Cardiac septum (tissue), 1 donor: ENCODE results near the gene KRTAP4-12. TPM values are rescaled to one million over a fixed set of nuclear protein-coding genes. Genes with fewer than 3 reads are reported as not detected.
"Not testable (repeated sequence)": the region's sequence is repeated elsewhere in the genome, so short reads cannot be mapped to it uniquely, and the experiment has no call there.

Source experiments
- DNase-seq: peaks from one replicate; pipeline ENCODE4 v3.0.0-alpha.2; 2020; ENCODE audit warnings: low spot score
- intact Hi-C: fragments of 100-400 bp; cut with DNase I; formaldehyde crosslinking; loops from one replicate; pipeline ENCODE4 v1.14.0; 2022
- long read RNA-seq: library from polyadenylated mRNA; unstranded; transcript quantifications from one replicate; pipeline ENCODE4 v2.0.0, GENCODE V29; 2021
- total RNA-seq: library from RNA; stranded (reverse); fragmentation: NEBNext Ultra II Directional; extraction: Animal tissue kit (Norgen Biotek cat#: 25700); gene quantifications from one replicate; pipeline ENCODE4 v1.2.1, GENCODE V29; 2021
- donor health status: DM: no; HTN: no; CAD: no.

The KRTAP4-12 gene
- not detected for total RNA-seq
- long read RNA-seq, result 0 reads

GRCh38 chr17:41123991-41124371, at the start of gene KRTAP4-12:
KRTAP4-12 (minus strand) TSS chr17:41124182; CDS start chr17:41124122, 60 bp downstream.
- intact Hi-C loops, DNase-seq: not testable (repeated sequence)

GRCh38 chr17:41171886-41172285, 47.9 kb upstream of the KRTAP4-12 start:
- intact Hi-C loops, result no loop called here
- DNase-seq, result no peak

GRCh38 chr17:41168121-41168520, 44.1 kb upstream of the KRTAP4-12 start, which contains the start of gene KRTAP4-3:
KRTAP4-3 (minus strand) TSS chr17:41168221; CDS start chr17:41168172, 49 bp downstream.
- intact Hi-C loops, result no loop called here
- DNase-seq, result no peak

- no peak for DNase-seq
- intact Hi-C loops, result no loop called here
These were observed 43.6 kb upstream of the KRTAP4-12 start for GRCh38 chr17:41167561-41167960.

- DNase-seq, result no peak
- intact Hi-C loops, result no loop called here
These were observed 39.8 kb upstream of the KRTAP4-12 start for GRCh38 chr17:41163828-41164227.

GRCh38 chr17:41160648-41161047, 36.7 kb upstream of the KRTAP4-12 start, which contains the start of gene KRTAP4-4:
KRTAP4-4 (minus strand) TSS chr17:41160748; CDS start chr17:41160691, 57 bp downstream.
- DNase-seq, result no peak
- intact Hi-C loops, result no loop called here

- DNase-seq, intact Hi-C loops: not testable (repeated sequence)
These were observed 36.2 kb upstream of the KRTAP4-12 start for GRCh38 chr17:41160190-41160589.

GRCh38 chr17:41153856-41154255, 29.9 kb upstream of the KRTAP4-12 start:
- intact Hi-C loops, result no loop called here
- DNase-seq, result no peak

- intact Hi-C loops, result no loop called here
- no peak for DNase-seq
These were observed 27.5 kb upstream of the KRTAP4-12 start for GRCh38 chr17:41151525-41151924.

- intact Hi-C loops, result no loop called here
- no peak for DNase-seq
These were observed 26.0 kb upstream of the KRTAP4-12 start for GRCh38 chr17:41150026-41150425.

- intact Hi-C loops, result no loop called here
- no peak for DNase-seq
These were observed 25.6 kb upstream of the KRTAP4-12 start, which contains the start of gene KRTAP4-5 for GRCh38 chr17:41149652-41149985. KRTAP4-5 (minus strand) TSS chr17:41149825; CDS start chr17:41149767, 58 bp downstream.

GRCh38 chr17:41148971-41149651, 25.1 kb upstream of the KRTAP4-12 start:
- DNase-seq, intact Hi-C loops: not testable (repeated sequence)

GRCh38 chr17:41147531-41148204, 23.7 kb upstream of the KRTAP4-12 start:
- DNase-seq, result no peak
- intact Hi-C loops, result no loop called here

- intact Hi-C loops, result no loop called here
- no peak for DNase-seq
These were observed 21.3 kb upstream of the KRTAP4-12 start for GRCh38 chr17:41145261-41145660.

GRCh38 chr17:41144846-41145245, 20.9 kb upstream of the KRTAP4-12 start:
- intact Hi-C loops, result no loop called here
- no peak for DNase-seq

- no peak for DNase-seq
- intact Hi-C loops, result no loop called here
These were observed 17.4 kb upstream of the KRTAP4-12 start for GRCh38 chr17:41141361-41141760.

- intact Hi-C loops, result no loop called here
- no peak for DNase-seq
These were observed 16.6 kb upstream of the KRTAP4-12 start, which contains the start of gene KRTAP4-6 for GRCh38 chr17:41140360-41141131. KRTAP4-6 (minus strand) TSS chr17:41140544; CDS start chr17:41140487, 57 bp downstream.

GRCh38 chr17:41139865-41140264, 15.9 kb upstream of the KRTAP4-12 start:
- intact Hi-C loops, DNase-seq: not testable (repeated sequence)

- intact Hi-C loops, result no loop called here
- no peak for DNase-seq
These were observed 10.1 kb upstream of the KRTAP4-12 start for GRCh38 chr17:41133880-41134735.
